ENCODE data around the gene DNAJC5G. TPM values are rescaled to one million over a fixed set of nuclear protein-coding genes. Genes with fewer than 3 reads are reported as not detected.

Gene DNAJC5G
- total and polyA plus RNA-seq, 2 of the 13 experiments (the other 11 are each of a cell fraction or from before 2014, with no cell fraction given) = 0.05 TPM; not detected in 1

- no peak for TF ChIP-seq XBP1 (CRISPR knock-in tag; IDR thresholded peaks at IDR 0.05)
- no peak for TF ChIP-seq ZNF781 (CRISPR knock-in tag; IDR thresholded peaks at IDR 0.05; ENCODE audit: borderline replicate concordance, not compliant biosample characterization)
- TF ChIP-seq ZNF549 (CRISPR knock-in tag; IDR thresholded peaks at IDR 0.05) = no peak
- no peak for TF ChIP-seq CEBPB (IDR thresholded peaks at IDR 0.05; ENCODE audit: borderline replicate concordance, low read depth, low read length)
- TF ChIP-seq, protein P1, sequence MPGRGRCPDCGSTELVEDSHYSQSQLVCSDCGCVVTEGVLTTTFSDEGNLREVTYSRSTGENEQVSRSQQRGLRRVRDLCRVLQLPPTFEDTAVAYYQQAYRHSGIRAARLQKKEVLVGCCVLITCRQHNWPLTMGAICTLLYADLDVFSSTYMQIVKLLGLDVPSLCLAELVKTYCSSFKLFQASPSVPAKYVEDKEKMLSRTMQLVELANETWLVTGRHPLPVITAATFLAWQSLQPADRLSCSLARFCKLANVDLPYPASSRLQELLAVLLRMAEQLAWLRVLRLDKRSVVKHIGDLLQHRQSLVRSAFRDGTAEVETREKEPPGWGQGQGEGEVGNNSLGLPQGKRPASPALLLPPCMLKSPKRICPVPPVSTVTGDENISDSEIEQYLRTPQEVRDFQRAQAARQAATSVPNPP (CRISPR knock-in tag; IDR thresholded peaks at IDR 0.05) = no peak
- TF ChIP-seq CCDC6 (CRISPR knock-in tag; IDR thresholded peaks at IDR 0.05) = 0 out of 2 replicates have a peak, but pooled peaks have one; percentile 33
- TF ChIP-seq ZSCAN31 (CRISPR knock-in tag; IDR thresholded peaks at IDR 0.05; ENCODE audit: low read depth) = peak; percentile 73
- no peak for TF ChIP-seq PRMT3 (CRISPR knock-in tag; IDR thresholded peaks at IDR 0.05; ENCODE audit: borderline replicate concordance, low read depth)
- TF ChIP-seq, protein P2, sequence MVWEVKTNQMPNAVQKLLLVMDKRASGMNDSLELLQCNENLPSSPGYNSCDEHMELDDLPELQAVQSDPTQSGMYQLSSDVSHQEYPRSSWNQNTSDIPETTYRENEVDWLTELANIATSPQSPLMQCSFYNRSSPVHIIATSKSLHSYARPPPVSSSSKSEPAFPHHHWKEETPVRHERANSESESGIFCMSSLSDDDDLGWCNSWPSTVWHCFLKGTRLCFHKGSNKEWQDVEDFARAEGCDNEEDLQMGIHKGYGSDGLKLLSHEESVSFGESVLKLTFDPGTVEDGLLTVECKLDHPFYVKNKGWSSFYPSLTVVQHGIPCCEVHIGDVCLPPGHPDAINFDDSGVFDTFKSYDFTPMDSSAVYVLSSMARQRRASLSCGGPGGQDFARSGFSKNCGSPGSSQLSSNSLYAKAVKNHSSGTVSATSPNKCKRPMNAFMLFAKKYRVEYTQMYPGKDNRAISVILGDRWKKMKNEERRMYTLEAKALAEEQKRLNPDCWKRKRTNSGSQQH (CRISPR knock-in tag; IDR thresholded peaks at IDR 0.05; ENCODE audit: low read depth) = peak; percentile 94
- TF ChIP-seq CBX2 (IDR thresholded peaks at IDR 0.05; ENCODE audit: low read depth, low read length) = no peak
- no peak for TF ChIP-seq CBX2 (CRISPR knock-in tag; IDR thresholded peaks at IDR 0.05; ENCODE audit: low read depth)
- TF ChIP-seq NFKBIZ (CRISPR knock-in tag; IDR thresholded peaks at IDR 0.05) = peak; percentile 23; the same call in 1 of the 2 replicates
- TF ChIP-seq ARID2 (CRISPR knock-in tag; IDR thresholded peaks at IDR 0.05; ENCODE audit: borderline replicate concordance) = no peak
- peak; percentile 75; the same call in 1 of the 2 replicates for TF ChIP-seq ZNF280D (CRISPR knock-in tag; IDR thresholded peaks at IDR 0.05)
- peak; percentile 71; the same call in 1 of the 2 replicates for TF ChIP-seq TFDP1 (CRISPR knock-in tag; IDR thresholded peaks at IDR 0.05; ENCODE audit: borderline replicate concordance)
- TF ChIP-seq SRSF1 (optimal IDR thresholded peaks at IDR 0.05; ENCODE audit: low read depth, low read length) = no peak
- TF ChIP-seq SIN3A (IDR thresholded peaks at IDR 0.05; ENCODE audit: borderline replicate concordance, low read depth, low read length) = peak; percentile 57; the same call in 1 of the 2 replicates
- TF ChIP-seq, protein P3, sequence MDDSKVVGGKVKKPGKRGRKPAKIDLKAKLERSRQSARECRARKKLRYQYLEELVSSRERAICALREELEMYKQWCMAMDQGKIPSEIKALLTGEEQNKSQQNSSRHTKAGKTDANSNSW (CRISPR knock-in tag; IDR thresholded peaks at IDR 0.05; ENCODE audit: borderline replicate concordance) = no peak
- TF ChIP-seq BORCS8-MEF2B (CRISPR knock-in tag; IDR thresholded peaks at IDR 0.05) = peak; percentile 47; the same call in 1 of the 2 replicates
- no peak; the same call in 1 of the 2 replicates for TF ChIP-seq HIC2 (CRISPR knock-in tag; IDR thresholded peaks at IDR 0.05; ENCODE audit: low read depth)
Measured at GRCh38 chr2:27320958-27321543, 45.8 kb downstream of the DNAJC5G start (continued).
